DOHH2 (cell line): ENCODE results near the gene PRSS38.

ENCODE experiments used
- CTCF ChIP-seq: fragments of 200-600 bp; sonication (generic); IDR thresholded peaks from one replicate; pipeline ENCODE4 v1.5.1; 2014; ENCODE audit warnings: antibody characterized with exemption, mild to moderate bottlenecking, low read depth, low read length; ENCODE audit not compliant: poor library complexity, severe bottlenecking
- EZH2phosphoT487 ChIP-seq: fragments of 200-600 bp; sonication (generic); IDR thresholded peaks from 2 replicates; pipeline ENCODE4 v1.6.1; 2017; ENCODE audit warnings: borderline replicate concordance, mild to moderate bottlenecking, antibody characterized with exemption, low read length, moderate library complexity, mixed read lengths

- no peak for TF ChIP-seq EZH2phosphoT487
- TF ChIP-seq CTCF: no peak
These were observed 70.4 kb downstream of the PRSS38 start for GRCh38 chr1:227885648-227886502.
